Activated CD8-positive, alpha-beta memory T cell treated with anti-CD3 and anti-CD28 coated beads for 1 hour (primary cell): ENCODE data around the gene ZNF48.
A peak's percentile ranks its signal among the peaks of the same experiment; 100 is the strongest.

ENCODE experiments used
- DNase-seq, 2 donors: peaks; one replicate each; pipeline ENCODE4 v3.0.0-alpha.2; 2020; ENCODE audit warnings: low read depth in 1 of 2; ENCODE audit errors: extremely low read depth in 1 of 2

ZNF48 gene

DNA sequence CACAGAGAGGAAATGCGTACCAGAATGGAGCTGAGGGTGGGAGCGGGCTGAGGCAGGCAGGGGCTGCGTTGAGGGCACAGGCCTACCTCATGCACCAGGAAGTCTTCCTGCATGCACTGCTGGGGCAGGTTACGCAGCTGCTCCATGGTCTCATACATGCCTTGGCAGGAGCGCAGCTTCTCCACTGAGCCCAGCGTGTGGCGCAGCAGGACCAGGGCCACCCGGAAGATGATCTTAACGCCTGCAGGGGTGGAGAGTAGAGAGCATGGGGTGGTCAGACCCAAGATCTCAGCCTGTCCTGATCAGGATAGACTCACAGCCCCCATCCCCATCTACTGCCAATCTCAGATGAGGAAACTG, 36.7 kb upstream of the ZNF48 start:
- no peak for DNase-seq

DNA sequence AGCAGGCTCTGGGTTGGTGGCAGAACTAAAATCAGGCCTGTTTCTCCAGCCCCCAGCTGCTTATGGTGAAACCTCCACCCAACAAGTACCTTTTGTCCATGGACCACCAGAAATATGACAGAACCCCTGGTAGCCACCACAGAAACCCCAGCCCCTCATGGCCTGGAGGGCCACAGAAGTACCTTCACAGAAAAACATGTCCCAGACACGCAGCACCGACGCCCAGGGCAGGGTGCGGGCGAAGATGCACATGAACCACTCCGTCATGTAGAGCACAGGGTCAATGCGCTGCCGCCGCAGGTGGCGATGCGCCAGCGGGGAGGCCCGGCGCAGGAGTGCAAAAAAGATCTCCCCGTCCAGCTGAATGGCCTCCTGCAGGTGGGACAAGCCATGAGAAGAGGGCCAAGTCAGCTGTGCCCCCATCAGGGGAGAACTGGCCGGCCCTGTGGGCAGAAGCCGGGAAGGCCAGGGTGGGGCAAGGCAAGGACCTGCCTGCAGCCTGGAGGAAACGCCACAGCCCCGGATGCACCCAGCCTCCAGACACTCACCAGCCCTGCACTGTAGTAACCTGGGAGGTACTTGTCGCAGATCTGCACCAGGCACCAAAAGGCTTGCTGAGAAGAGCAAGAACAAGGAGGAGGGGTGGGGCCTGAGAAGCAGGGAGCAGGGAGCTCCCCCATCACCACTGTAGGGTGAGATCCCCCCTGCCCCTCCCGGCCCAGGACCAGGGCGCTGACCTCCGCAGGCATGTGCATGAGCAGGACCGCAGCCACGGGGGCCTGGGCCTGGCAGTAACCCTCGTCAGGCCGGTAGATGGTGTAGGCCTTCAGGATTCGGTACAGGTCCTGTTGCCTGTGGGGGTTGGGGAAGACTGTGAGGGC, 36.0 kb upstream of the ZNF48 start:
- DNase-seq = no peak

GRCh38 chr16:30359871-30360170, 35.4 kb upstream of the ZNF48 start:
- no peak for DNase-seq

GRCh38 chr16:30361180-30361579, 34.0 kb upstream of the ZNF48 start:
- DNase-seq = no peak

GRCh38 chr16:30365200-30365599, 30.0 kb upstream of the ZNF48 start:
- no peak for DNase-seq

- DNase-seq = no peak
Measured at GRCh38 chr16:30366511-30366910, 28.7 kb upstream of the ZNF48 start.

DNA sequence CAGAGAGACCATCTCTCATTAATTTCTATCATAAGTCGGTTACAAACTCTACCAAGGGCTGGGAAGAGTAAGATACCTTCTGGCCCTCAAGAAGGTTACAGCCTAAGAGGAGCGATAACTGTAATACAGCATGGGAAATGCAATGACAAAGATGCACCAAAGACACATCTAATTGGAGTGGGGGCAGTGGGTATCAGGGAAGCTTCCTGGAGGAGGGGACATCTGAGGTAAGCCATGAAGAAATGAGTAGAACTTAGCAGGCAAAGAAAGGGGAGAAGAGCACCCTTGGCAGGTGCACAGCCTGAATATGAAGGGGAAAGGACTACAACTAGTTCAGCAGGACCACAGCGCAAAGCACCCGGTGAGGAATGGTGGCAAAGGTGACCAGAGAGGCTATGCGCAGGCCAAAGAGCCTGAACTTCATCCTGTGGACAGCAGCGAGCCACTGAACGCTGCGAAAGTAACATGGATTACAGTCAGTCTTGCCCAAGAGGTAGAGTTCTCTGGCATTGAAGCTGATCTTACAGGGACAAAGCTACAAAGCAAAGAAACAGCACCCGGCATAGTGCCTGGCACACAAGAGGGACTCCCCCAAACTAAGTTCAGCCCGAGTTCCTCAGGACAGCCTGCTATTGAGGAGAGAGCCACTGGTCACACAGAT, 27.7 kb upstream of the ZNF48 start:
- DNase-seq = no peak

- no peak for DNase-seq
Measured at GRCh38 chr16:30368122-30368791, 27.0 kb upstream of the ZNF48 start.

GRCh38 chr16:30368792-30369090, 26.5 kb upstream of the ZNF48 start:
- no peak for DNase-seq

DNA sequence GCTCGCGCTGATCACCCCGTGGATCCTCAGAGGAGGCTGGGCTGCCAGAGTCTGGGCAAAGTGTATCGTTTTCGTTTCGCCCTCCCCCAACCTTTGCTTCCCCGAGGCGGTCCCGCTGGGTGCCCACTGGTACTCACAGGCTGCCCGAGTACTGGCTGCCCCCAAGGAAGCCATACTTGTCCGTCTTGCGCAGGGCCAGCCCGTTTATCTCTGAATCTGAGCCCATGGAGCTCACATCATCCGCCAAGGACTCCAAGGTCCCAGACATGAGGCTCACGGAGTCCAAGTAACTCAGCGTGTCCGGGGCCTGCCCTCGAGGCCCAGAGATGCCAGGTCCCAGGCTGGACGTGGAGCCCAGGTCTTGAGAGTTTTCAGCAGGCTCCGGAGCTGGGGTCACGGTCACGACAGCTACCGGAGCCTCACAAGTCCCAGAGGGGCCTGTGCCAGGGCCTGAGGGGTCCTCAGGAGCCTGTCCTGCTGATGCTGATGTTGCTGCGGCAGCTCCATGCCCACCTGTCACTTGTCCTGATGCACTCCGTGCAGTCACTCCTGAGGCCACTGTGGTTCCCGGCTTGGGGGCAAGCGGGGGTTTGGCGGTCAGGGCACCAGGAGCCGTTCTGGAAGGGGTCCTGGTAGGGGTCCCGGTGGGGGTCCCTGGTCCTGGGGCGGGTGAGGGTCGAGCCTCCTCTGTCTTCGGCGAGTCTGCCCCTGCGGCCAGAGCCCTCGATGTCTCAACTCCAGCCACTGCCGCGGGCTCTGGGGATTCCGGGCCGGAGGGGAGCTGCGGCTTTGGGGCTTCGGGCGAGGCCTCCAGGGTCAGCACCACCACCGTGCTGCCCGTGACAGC, 25.9 kb upstream of the ZNF48 start:
- DNase-seq = no peak

DNA sequence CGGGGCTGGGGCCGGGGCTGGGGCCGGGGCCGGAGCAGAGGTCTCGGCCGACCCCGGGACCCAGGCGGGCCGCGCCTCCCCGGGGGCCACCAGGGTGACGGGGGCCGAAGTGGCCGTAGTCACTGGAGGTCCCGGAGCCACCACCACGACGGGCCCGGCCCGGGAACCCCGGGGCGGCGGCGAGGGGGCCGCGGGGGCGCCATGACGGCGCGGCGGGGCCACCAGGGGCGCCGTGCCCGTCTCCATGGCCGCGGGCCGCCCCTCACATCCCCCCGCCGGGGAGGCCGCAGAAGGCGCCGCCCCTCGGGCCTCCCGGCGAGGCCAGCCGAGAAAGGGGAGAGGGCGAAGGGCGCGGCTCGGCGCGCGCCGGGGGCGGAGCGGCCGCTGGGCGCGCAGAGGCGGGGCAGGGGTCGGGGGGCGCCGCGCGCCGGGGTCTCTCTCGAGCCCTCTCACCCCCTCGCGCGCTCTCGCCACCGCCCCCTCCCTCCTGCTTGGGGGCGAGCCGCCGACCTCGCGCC, 25.2 kb upstream of the ZNF48 start:
- DNase-seq = no peak

DNA sequence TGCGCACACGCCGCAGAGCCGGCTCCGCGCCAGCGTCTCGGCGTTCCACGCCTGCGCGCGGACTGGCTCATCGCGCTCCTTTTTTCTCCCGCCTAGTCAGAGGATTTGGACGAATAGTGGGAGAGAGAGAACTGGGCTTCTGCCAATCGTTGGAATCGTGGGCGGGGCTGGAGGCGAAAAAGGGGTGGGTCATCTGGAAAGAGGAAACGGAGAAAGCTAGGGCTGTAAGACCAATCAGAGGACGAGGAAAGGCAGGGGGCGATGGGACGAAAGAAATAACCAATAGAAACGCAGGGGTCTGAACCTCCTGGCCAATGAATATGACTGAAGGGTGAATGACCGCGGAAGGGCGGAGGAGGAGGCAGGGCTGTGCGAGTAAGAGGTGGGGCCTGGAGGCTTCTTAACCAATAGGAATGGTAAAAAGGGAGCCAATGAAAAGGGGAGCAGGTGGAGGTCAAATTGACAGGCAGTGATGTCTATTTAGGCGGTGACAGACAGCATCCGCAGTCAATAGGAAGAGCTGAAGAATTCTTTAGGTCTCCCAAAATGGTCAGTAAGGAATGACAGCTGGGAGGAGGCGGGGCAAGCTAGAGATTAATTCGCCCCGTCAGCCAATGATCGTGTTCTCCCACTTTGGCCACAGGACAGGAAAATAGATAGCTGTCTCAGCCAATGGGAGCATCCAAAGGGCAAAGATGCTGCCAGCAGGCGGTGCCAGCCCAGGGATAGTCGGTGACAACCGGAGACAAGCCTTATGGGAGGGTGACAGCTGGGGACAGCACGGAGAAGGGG, 24.6 kb upstream of the ZNF48 start, which contains the start of gene TBC1D10B:
TBC1D10B (minus strand) TSS at position 39 of the 792 bp plus-strand sequence. CDS start 311 bp downstream, outside the sequence.
- peak; percentile 93 to 99 for DNase-seq

GRCh38 chr16:30371248-30371816, 23.9 kb upstream of the ZNF48 start:
- DNase-seq = no peak

DNA sequence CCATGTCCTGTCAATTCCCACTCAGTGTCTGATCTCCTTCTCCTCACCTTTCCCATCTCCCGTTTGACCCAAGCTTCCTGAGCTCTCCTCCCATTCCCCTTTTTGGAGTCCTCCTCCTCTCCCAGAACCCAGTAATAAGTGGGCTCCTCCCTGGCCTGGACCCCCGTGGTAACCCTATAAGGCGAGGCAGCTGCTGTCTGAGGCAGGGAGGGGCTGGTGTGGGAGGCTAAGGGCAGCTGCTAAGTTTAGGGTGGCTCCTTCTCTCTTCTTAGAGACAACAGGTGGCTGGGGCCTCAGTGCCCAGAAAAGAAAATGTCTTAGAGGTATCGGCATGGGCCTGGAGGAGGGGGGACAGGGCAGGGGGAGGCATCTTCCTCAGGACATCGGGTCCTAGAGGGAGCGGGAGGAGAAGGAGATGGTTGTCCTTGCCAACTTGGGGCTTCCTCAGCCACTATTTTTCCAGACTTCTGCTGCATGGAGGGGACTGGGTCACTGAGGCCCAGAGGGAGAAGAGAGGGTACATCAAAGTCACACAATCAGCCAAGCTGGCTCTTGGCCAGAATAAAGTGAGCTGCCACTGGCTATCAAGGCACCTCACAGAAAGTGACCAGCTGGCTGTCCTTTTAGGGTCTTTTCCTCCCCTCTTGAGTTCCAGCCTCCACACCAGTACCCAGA, 23.0 kb upstream of the ZNF48 start:
- DNase-seq = no peak

- DNase-seq = no peak
Measured at GRCh38 chr16:30372725-30373124, 22.5 kb upstream of the ZNF48 start.

- no peak for DNase-seq
Measured at GRCh38 chr16:30374538-30374937, 20.7 kb upstream of the ZNF48 start, which contains the start of gene MYL11. MYL11 (plus strand) TSS chr16:30374802; CDS start chr16:30374858, 56 bp downstream.

DNA sequence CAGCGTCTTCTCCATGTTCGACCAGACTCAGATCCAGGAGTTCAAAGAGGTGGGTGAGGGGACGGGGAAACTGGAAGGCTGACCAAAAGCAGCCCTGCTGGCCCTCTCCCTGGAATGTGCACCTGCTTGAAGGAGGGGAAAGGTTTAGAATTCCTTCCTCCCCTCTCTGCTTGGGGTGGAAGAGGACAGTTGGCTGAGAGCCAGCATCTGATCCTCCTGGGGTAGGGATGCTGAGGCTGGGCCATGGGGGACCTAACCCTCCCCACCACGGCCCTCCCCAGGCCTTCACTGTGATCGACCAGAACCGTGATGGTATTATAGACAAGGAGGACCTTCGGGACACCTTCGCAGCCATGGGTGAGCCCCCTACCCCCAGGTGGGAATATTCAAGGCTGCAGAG, 19.4 kb upstream of the ZNF48 start:
- DNase-seq = no peak

DNA sequence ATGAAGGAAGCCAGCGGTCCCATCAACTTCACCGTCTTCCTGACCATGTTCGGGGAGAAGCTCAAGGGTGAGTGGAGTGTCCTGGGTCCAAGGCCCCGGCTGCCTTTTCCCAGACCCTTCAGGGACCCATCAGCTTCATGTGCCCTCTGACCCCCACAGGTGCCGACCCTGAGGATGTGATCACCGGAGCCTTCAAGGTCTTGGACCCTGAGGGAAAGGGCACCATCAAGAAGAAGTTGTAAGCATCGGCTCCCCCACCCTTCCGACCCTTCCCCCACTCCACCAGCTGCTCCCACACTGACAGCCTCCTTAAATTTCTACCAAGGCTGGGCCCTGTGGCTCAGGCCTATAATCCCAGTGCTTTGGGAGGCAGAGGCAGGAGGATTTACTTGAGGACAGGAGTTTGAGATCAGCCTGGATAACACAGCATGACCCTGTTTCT, 18.7 kb upstream of the ZNF48 start:
- no peak for DNase-seq
